D721Med (cell line): Measurements from ENCODE around the gene KLK3.
"Not testable (repeated sequence)": the region's sequence is repeated elsewhere in the genome, so short reads cannot be mapped to it uniquely, and the experiment has no call there.

ENCODE experiments used
- DNase-seq: peaks from one replicate; pipeline ENCODE4 v3.0.0; 2011; ENCODE audit warnings: low spot score; ENCODE audit not compliant: insufficient read length
- FAIRE-seq: peaks from 2 replicates; lab custom pipeline; 2011; peaks lifted over from hg19 to GRCh38; lab: Jason Lieb, UNC
- CTCF ChIP-seq: IDR thresholded peaks from 2 replicates; pipeline ENCODE4 v1.5.1; 2012; ENCODE audit warnings: mild to moderate bottlenecking, control low read depth; ENCODE audit not compliant: insufficient read depth; ENCODE audit errors: missing control alignments

The KLK3 gene

GRCh38 chr19:50891253-50891625, 36.5 kb downstream of the KLK3 start:
- no peak for TF ChIP-seq CTCF
- FAIRE-seq = no peak
- DNase-seq = no peak

- TF ChIP-seq CTCF = peak; percentile 11
- FAIRE-seq = no peak
- no peak for DNase-seq
These were observed 38.5 kb downstream of the KLK3 start for GRCh38 chr19:50893047-50893736.

GRCh38 chr19:50894478-50895356, 40.0 kb downstream of the KLK3 start:
- no peak for TF ChIP-seq CTCF
- FAIRE-seq (no peak), DNase-seq (no peak)

GRCh38 chr19:50896089-50896590, 41.4 kb downstream of the KLK3 start:
- not testable (repeated sequence) for FAIRE-seq, DNase-seq

- DNase-seq (no peak), FAIRE-seq (no peak)
- no peak for TF ChIP-seq CTCF
These were observed 42.0 kb downstream of the KLK3 start for GRCh38 chr19:50896591-50897190.

GRCh38 chr19:50897191-50897607, 42.5 kb downstream of the KLK3 start:
- DNase-seq = no peak
- no peak for TF ChIP-seq CTCF
- no peak for FAIRE-seq

- FAIRE-seq (no peak), DNase-seq (no peak)
- TF ChIP-seq CTCF = no peak
These were observed 42.9 kb downstream of the KLK3 start for GRCh38 chr19:50897612-50898011.
